ENCODE measurements around the gene UBTF.

UBTF gene

DNA sequence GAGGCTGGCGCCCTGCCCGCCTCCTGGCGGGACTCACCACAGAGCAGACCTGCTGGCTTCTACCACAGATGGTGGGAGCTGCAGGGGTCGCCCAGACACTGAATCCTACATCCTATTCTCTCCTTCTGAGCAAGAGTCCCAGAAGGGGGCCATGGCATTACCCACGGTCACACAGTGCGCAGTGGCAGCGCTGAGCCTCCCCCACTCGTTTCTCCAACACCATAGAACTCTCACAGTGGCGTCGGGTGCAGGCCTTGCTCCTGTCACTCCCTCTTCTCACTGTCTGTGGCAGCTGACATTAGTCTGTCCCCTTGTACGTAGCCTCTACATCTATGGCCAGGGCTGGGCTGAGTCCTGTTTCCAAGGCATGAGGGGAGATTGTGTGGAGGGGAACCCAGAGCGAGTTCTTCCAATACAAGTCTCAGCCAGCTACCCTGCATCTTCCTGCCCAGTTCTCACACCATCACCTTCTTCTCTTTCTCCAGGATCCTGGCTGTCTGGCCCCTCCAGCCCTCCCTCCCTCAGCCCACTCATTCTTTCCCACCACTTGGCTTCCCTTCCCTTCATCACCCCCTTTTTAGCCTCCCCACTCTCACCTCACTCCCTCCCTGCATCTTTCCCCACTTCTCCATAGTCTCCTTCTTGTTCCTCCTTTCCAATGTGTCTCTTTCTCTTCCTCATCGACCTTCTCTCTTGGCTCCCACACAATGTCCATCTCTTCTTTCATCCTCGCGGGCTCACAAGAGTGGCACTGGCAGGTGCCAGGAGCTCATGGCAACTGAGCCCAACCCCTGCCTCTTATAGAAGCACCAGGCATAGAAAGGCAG, 5.9 kb downstream of the UBTF start:
- no peak for DNase-seq (ENCODE audit: low read depth in 2 of 2)

DNA sequence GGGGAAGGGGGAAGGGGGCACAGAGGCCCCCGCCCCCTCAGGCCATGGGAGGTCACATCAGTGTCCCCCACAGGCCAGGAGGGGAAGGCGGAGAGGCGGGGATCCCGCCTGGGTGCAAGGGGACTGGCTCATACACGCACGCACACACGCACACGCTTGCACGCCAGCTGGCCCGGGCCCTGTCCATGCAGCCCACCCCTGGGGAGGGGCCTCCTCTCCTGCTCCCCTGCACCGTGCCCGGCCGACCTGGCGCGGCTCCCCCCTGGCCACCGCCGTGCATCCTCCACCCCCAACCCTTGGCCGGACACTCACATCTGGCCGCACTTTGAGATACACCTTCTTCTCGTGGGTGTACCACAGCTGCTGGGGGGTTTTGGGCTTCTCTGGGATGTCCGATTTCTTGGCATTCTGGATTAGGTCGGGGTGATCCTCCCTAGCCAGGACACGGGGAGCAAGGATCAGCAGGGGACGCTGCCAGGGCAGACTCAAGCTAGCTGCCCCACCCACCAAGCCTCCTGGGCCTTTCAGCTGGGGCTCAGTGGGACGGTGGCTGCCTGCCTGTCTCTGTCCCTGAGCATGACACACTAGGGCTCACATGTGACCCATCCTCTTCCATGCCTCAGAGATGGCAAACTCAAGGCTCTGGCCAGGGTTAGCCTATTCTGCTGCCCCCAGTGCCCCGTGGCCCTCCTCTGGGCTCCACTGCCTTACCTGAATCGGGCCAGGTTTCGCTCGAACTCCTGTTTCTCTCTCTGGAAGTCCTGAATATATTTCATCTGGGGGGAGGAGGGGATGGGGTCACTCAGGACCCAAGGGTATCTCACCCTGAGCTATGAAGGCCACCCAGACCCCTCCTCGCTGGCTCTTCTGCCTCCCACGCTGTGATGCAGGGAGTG, 6.7 kb downstream of the UBTF start:
- no peak for DNase-seq (ENCODE audit: low read depth in 2 of 2)

DNA sequence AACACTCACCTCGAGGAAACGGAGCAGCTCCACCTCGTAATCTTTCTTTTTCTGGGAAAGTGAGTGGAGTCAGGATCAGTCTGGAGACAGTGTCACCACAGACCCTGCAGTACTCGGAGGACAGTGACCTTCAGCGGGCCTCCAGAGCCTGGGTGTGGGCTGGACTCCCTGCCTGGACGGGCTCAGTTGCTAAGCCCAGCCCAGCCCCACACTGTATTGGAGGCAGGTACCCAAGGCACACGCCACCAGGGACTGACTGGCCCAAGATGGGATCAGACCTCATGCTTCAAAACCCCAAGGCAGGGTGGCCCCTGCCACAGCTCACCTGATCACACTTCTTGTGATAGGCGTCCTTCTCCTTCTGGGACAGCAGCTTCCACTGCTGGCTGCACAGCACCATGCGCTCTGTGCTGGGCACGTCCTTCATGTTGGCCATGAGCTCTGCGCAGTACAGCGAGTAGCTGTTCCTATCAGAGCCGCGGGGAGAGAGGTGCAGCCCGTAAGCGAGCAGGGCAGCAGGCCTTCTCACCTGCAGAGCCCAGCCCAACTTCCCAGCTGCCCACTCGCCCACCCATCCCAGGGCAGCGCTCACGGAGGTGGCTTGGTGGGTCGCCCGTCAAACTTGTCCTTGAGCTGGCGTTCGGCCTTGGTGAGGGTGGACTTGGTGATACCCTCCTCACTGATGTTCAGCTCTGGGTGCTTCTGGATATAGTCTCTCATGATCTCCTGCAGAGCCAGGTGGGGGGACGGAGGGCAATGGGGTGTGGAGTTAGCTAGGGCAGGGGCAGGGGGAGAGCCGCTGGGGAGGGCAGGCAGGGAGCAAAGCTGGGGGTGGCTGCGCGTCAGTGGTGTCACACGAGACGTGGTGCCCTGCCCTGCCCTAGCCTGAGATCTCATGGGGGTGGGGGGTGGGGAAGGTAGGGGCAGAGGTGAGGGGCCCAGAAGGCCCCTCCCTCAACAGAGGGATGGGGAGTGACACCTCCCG, 7.9 kb downstream of the UBTF start:
- no peak for DNase-seq (ENCODE audit: low read depth in 2 of 2)

DNA sequence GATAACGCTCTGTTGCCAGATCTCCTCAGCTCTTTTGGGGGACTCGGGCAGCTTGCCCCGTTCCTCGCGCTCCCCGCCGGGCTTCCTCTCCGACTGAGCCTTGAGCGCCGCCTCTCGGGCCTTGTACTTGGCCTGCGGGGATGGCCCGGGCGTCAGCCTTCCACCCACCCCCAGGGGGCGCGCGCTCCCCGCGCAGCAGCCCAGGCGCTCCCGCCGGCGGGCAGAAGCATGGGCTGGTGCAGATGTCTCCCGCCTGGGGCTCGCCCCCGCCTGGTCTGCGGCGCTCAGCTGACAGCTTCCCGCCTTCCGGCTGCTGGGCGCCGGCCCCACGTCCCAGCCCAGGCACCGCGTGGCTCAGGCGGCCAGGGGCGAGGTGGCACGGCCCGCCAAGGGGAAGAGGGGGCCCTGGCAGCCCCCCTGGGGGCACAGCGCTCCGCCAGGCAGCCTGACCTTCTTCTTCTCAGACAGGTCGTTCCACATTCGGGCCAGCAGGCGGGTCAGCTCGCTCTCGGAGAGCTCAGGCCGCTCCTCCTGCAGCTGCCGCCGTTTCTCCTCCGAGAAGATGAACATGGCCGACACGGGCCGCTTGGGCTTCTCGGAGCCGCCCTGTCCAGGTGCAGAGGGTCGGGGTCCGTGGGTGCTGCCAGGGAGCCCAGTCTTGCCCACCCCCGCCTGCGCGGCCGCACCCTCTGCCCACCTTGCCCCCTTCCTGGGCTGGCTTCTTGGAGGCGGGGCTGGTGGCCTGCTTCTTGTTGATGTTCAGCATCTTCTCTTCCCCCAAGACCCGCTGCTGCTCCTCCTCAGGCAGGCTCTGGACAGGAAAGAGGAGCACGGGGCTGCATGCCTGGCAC, 8.9 kb downstream of the UBTF start:
- peak; percentile 72 to 85 for DNase-seq (ENCODE audit: low read depth in 2 of 2)

DNA sequence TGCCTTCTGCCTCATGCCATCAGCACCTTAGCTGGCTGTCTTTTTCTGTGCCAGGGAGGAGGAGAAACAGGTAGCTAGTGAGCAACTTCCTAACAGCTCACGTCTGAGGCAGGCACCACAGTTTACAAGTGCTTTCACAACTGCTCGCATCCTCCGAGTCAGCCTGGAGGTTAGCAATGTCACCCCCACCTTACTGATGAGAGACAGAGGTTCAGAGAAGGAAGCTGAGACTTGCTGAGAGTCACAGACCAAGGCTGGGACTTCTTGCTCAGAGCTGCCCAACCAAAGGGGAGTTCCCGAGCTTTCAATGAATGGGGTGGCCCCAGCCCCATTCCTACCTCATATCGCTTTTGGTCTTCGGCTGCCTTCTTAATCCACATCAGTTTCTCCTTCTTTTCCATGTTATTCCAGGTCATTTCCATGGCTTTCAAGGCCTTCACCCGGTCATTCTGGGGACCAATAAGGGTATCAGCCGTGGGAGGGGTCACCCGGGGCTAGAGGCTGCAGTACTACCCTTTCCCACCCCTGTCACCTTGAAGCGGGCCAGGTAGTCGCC, 9.6 kb downstream of the UBTF start:
- DNase-seq (ENCODE audit: low read depth in 2 of 2) = no peak

DNA sequence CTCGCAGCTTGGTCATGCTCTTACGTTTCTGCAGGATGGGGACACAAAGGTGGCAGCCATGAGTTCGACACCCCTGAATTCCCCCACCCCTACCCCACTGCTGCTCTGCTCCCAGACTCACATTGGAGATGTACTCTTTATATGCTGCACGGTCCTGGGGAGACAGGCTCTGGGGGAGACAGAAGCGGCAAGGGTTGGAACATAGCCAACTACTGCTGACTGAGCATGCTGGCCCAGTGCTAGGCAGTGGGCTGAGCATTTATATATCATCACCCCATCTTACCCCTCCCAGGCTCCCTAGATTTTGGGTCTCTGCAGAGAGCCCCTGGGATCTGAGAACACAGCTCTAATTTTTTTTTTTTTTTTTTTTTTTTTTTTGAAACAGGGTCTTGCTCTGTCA, 11.7 kb downstream of the UBTF start:
- DNase-seq (ENCODE audit: low read depth in 2 of 2) = no peak

DNA sequence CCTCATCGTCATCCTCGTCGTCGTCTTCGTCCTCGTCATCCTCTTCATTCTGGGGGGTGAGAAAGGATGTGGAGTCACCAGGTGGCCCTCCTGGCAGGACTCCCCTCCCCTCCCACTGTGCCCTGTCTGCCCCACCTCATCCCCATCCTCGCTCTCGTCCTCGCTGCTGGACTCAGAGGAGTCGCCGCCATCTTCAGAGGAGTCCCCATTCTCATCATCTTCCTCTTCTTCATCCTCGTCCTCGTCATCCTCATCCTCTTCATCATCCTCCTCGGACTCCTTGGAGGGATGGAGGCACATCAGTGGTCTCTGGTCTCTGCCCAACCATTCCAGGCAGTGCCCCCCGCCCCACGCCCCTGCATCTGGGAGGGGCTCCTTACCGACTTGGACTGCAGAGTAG, 12.2 kb downstream of the UBTF start:
- DNase-seq (ENCODE audit: low read depth in 2 of 2) = no peak

DNA sequence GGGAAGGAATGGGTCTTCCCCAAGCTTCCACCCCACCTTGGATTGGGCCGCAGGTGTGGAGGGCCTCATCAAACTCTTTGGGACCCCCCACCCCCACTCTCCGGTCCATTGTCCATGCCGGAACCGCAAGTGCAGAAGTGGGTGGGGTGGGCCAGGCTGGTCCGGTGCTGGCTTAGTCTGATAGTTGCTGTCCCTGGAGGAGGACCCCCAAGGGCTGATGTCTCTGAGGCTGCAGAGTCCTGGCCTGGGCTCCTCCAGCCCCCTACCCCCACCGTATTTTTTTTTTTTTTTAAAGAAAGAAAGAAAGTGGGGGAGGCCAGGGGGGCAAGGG, 12.7 kb downstream of the UBTF start:
- no peak for DNase-seq (ENCODE audit: low read depth in 2 of 2)

DNA sequence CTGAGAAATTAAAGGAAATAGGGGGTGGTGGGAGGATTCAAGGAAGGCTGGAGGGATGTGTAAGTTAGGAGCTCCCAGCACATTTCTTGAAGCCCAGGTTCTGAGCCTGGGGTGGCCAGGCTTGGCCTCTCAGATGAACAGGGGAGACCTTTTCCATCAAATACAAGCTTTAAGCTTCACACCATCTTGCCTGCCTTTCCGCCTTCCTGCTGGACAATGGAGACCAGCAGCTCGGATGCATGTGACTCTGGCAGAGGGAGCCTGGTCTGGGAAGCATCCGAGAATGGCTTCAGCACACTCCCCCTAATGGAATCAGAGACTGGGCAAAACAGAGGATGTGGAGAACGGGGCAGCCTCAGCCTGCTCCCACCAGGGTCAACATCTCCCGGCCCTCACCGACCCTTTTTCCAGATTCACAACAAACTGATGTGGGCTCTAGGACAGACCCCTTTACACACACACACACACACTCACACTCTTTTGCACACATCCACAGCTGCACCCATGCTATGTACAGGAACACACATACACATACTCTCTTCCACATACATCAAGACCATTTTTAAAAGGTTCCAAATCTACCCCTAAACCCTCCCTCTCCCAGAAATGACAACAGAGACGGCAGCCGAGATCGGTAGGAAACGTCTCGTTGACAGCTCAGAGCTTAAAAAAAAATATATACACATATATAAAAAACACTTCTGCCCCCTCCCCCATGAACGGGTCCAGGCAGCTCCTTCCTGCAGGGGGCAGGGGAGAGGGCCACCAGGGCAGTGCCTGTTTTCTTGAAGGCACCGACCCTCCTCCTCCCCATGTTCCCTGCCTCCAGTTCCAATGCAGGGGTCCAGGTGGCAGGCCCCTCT, 13.3 kb downstream of the UBTF start:
- DNase-seq (ENCODE audit: low read depth in 2 of 2) = no peak

DNA sequence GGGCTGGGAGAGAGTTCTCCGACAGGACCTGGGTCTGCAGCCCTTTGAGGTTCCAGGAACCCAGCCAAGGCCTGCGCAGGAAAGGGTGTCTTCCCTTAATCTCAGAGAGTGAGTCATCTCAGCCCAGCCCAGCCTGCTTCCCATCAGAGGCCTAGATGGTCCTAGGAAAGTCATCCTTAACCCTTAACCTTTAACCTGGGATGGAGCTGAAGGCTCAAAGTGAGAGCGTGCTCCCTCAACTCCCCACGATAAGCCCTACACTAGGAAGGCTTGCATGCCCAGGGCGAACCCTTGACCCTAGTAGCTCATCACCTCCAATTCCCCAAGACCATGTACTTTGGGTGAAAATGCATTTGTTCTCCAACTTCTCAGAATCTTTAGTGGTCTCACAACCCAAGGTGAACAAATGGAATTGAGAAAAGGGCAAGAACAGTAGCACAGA, 15.0 kb downstream of the UBTF start:
- DNase-seq (ENCODE audit: low read depth in 2 of 2) = no peak

DNA sequence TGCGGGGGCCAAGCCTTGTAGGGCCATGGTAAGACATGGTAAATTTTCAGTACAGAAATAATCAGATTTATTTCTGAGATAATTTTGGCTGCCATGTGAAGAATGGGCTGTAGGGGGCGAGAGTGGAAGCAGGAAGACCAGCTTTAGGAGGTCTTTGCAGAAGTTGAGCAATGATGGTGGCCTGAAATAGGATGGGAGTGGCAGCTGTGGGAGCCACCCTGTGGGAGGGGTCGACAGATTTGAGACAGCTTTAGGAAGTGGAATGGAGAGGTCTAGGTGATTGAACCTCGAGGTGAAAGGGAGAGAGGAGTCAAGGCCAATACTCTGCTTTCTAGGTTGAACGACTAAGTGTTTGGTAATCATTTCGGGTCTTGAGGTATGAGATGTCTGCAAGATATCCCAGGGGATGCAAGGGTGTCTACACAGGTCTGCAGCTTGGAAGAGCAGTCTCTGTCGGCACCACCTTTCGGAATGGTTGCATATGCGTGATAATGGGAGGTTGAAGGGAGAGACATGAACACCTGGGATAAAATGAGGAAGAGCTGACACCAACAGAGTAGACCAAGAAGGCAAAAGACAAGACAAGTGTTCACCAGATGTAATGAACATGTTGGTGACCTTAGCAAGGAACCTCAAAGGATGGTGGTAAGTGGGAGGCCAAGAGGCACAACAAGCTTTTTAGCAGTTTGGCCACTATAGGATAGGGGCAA, 15.6 kb downstream of the UBTF start:
- no peak for DNase-seq (ENCODE audit: low read depth in 2 of 2)

DNA sequence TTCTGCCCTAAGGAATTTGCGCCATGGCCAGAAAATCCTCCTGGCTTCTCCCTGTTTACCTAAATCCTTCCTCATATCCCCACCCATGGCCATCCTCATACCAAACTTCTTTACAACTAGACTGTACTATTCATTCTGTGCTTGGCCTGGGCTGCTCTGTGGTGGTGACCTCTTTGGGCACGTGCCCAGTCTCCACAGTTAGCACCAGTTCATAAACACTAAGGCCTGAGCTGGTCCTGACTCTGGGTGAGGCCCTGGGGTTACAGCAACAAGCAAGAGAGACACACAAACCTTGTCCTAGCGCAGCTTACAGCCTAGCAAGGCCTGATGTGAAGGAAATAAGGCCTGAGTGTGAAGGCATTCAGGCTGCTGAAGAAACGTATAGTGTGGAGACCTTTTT, 16.7 kb downstream of the UBTF start:
- DNase-seq (ENCODE audit: low read depth in 2 of 2) = no peak

DNA sequence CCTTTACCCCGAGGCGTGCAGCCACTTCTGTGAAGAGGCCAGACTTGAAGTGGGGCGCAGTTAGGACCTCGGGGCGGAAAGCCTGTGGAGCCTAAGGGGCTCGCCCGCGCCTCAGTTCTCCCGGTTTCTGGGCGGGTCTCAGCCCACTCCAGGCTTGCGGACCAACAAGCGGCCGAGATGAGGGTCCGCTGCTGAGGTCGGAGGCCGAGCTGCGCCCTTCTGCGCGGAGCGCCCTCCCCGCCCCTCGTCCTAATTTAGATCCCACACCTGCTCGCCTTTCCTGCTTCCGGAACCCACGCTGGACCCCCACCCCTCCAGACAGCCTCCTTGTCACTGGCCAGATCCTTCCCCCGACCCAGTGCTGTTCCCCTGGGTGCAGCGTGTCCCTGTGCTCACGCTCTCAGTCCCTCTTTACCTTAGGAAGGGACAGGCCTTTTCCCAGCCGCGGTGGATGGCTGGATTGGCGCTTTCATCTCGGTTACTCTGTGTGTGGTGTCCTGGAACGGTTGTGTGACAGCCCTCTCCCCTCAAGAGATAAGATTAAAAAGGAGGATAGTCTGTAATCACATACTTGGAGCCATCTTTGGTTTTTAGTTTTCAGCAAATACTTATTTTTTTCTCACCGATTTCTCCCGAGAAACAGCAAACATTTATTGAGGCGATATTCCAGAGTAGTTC, 18.9 kb downstream of the UBTF start:
- no peak for DNase-seq (ENCODE audit: low read depth in 2 of 2)

DNA sequence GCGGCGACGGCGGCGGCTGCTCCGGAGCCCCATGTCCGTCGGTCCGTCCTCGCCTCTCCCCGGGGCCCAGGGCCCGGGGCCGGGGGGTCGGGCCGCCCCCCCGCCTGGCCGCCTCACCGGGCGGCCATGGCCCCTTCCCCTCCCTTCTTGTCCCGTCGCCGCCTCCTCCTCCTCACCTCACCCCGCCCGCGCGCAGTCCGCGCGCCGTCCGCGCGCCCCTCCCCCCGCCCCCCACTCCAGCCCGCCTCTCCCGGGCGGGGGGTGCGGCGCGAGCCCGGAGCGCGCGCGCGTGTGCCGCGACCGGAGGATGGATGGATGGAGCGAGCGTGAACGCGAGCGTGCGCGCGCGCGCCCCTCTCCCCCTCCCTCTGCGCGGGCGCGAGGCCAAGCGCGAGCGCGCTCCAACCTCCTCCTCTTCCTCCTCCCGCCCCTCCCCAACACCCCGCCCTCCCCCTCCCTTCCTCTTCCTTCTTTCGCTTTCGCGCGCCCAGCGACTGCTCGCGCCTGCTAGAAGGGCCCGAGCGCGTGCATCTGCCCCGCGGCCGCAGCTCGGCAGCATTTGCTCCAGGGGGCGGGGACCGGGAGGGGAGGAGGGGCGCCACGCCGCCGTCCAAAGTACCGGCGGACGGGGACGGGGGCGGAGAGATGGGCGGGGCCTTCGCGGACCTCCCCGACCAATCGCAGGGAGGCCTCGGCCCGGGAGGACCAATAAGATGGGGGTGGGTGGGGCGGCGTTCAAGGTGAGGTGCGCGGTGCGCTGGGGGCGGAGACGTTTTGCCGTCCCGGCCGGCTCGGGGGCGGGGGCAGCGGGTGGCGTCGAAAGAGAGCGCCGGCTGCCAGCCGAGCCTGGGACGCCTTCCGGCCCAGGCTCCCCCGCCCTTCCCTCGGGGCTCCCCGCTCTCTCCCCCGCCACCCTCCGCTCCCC, 19.7 kb downstream of the UBTF start, which contains the start of gene ATXN7L3:
TSS of gene ATXN7L3 (minus strand) at position 332 of the 925 bp plus-strand sequence. CDS start 1,814 bp downstream, outside the sequence.
- peak; percentile 99 to 100 for DNase-seq (ENCODE audit: low read depth in 2 of 2)

DNA sequence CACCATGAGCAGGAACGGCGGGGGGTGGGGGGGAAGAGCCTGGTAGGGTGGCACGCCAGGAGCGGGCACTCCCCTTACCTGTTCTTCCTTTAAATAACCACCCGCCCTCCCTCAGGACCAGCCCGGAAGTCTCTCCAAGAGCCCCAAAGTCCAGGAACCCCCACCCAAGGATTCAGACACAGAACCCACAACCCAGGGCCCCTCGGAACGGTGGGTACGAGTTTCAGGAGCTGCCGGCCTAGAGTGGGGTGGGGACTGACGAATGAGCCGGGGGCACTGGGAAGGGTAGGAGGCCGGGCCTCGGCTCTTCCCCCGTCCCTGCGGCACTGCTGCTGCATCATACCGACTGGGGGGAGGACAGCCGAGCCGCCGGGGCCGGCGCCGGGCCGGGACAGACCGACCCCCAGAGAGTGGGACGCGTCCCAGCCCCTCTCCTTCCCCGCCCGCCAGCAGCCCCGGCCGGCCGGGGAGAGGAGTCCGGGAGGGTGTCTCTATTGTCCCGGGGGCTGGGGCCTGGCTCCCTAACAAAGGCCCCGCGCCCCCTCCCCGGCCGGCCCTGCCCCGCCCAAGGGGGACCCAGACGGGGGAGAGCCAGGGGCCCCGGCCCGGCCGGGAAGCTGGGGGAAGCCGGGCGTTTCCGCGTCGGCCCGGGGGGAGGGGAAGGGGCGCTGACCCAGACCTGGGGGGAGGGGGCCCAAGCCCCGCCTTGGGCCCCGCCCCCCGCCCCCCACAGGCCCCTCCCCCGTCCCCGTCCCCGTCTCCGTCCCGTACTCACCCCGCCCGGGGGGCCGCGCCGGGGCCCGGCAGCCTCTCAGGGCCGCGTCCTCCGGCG, 20.5 kb downstream of the UBTF start:
- peak in 1 of 2 donors; percentile 50 for DNase-seq (ENCODE audit: low read depth in 2 of 2)
